Activated T-cell treated with anti-CD3 and anti-CD28 coated beads, Interleukin-2, amount 50 U/mL, for 24 hours (primary cell): Measurements from ENCODE around the gene HIBCH.
"Not testable (repeated sequence)": the region's sequence is repeated elsewhere in the genome, so short reads cannot be mapped to it uniquely, and the experiment has no call there.

Experiments used
- DNase-seq: peaks from one replicate; pipeline ENCODE4 v3.0.0-alpha.2; 2020
- H3K27ac Mint-ChIP-seq: 2 replicates; pipeline ENCODE4 v1.8.0; 2020; ENCODE audit warnings: mild to moderate bottlenecking, mixed read lengths
- H3K27me3 Mint-ChIP-seq: 2 replicates; pipeline ENCODE4 v1.8.0; 2020; ENCODE audit warnings: mixed read lengths
- H3K36me3 Mint-ChIP-seq: 2 replicates; pipeline ENCODE4 v1.8.0; 2020; ENCODE audit warnings: low read depth, mixed read lengths
- H3K4me1 Mint-ChIP-seq: 2 replicates; pipeline ENCODE4 v1.8.0; 2020; ENCODE audit warnings: low read depth, mixed read lengths
- H3K4me3 Mint-ChIP-seq: 2 replicates; pipeline ENCODE4 v1.8.0; 2020; ENCODE audit warnings: mild to moderate bottlenecking, moderate library complexity, mixed read lengths
- H3K9me3 Mint-ChIP-seq: 2 replicates; pipeline ENCODE4 v1.8.0; 2020; ENCODE audit warnings: mixed read lengths

The HIBCH gene

DNA sequence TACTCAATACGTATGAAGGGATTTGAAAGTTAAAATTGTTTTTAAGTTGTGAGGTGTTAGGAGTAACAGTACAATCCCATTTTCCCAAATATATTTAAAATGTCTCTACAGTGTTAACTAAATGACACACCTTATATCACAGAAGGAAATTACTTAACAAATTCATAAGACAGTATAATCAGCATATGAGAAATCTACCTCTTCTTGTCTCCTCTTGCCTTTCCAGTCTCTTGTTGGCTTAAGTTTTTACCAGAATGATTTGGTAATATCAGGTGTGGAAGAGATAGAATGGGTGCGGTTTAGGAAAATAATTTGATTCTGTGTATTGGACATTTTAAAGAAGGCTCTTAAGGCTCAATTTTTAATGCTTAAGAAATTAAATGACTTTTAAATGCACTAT is 14.3 kb upstream of the HIBCH start:
- H3K27me3 Mint-ChIP-seq, result peaks cover 15% of the 10 kb centered on the region
- H3K4me3 Mint-ChIP-seq, result no peak overlapping the region

GRCh38 chr2:190333395-190333794 is 13.8 kb upstream of the HIBCH start:
- H3K27me3 Mint-ChIP-seq, result peaks cover 15% of the 10 kb centered on the region
- DNase-seq, result no peak
- H3K9me3 Mint-ChIP-seq, result no peaks in the 10 kb centered on the region
- H3K36me3 Mint-ChIP-seq, result no peaks in the 10 kb centered on the region
- H3K4me1 Mint-ChIP-seq, result no peaks in the 10 kb centered on the region
- no peak overlapping the region for H3K27ac Mint-ChIP-seq
- H3K4me3 Mint-ChIP-seq, result no peak overlapping the region

More for the DNA sequence above, 14.3 kb upstream of the HIBCH start:
- Mint-ChIP-seq H3K9me3 (no peaks in the 10 kb centered on the region), H3K36me3 (no peaks in the 10 kb centered on the region), H3K27ac (no peak overlapping the region), H3K4me1 (no peaks in the 10 kb centered on the region)
- no peak for DNase-seq

GRCh38 chr2:190328573-190329147 is 9.0 kb upstream of the HIBCH start:
- H3K27ac Mint-ChIP-seq, result no peak overlapping the region
- no peak overlapping the region for H3K4me3 Mint-ChIP-seq
- H3K36me3 Mint-ChIP-seq, result no peaks in the 10 kb centered on the region
- peaks cover 33% of the 10 kb centered on the region for H3K27me3 Mint-ChIP-seq
- H3K9me3 Mint-ChIP-seq, result no peaks in the 10 kb centered on the region
- no peaks in the 10 kb centered on the region for H3K4me1 Mint-ChIP-seq
- no peak for DNase-seq

DNA sequence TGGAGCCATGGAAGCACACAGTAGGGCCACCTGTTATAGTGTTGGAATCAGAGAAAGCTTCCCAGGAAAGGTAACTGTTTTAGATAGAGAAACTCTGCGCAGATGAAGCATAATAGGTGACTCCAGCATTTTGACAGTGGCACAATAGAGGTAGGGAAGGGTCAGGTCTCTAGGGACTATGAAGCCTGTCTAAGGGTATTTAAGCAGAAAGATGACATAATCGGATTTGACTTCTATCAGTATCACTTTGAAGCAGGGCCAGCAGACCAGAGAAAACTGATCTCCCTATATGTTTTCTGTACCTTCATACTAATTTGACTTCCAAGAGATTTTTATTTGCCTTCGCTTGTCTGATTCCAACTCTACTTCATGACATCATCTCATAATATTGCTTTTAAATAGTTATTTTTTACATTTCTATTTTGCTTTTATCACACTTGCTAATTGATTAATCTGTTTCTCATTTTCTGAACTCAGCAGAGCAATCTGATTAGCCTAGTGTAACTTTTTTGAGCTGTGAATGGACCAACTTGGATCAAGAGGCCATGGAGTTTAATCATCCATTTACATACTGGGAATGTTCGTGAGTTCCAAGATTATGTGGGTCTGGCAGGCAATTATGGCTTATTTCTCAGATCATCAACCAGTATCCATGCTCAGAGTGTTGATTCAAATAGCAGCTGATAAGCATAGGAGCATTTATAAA is 8.4 kb upstream of the HIBCH start:
- H3K4me3 Mint-ChIP-seq, result no peak overlapping the region
- H3K36me3 Mint-ChIP-seq, result no peaks in the 10 kb centered on the region
- peaks cover 33% of the 10 kb centered on the region for H3K27me3 Mint-ChIP-seq
- no peaks in the 10 kb centered on the region for H3K9me3 Mint-ChIP-seq
- H3K4me1 Mint-ChIP-seq, result peaks cover 5% of the 10 kb centered on the region
- no peak overlapping the region for H3K27ac Mint-ChIP-seq
- DNase-seq, result no peak

- Mint-ChIP-seq H3K27me3 (peaks cover 32% of the 10 kb centered on the region), H3K36me3 (no peaks in the 10 kb centered on the region), H3K27ac (no peak overlapping the region), H3K4me3 (no peak overlapping the region), H3K9me3 (no peaks in the 10 kb centered on the region), H3K4me1 (peaks cover 22% of the 10 kb centered on the region)
- no peak for DNase-seq
Observed at GRCh38 chr2:190325588-190325987, 6.0 kb upstream of the HIBCH start.

GRCh38 chr2:190323406-190323805 is 3.8 kb upstream of the HIBCH start:
- no peak overlapping the region for H3K27ac Mint-ChIP-seq
- no peak overlapping the region for H3K4me3 Mint-ChIP-seq
- H3K36me3 Mint-ChIP-seq, result peaks cover 15% of the 10 kb centered on the region
- H3K4me1 Mint-ChIP-seq, result peaks cover 39% of the 10 kb centered on the region
- peaks cover 19% of the 10 kb centered on the region for H3K27me3 Mint-ChIP-seq
- no peaks in the 10 kb centered on the region for H3K9me3 Mint-ChIP-seq
- no peak for DNase-seq

- Mint-ChIP-seq H3K27ac (peak overlapping the region; percentile 100), H3K9me3 (no peaks in the 10 kb centered on the region), H3K36me3 (peaks cover 25% of the 10 kb centered on the region), H3K4me3 (peak overlapping the region; percentile 87), H3K4me1 (peaks cover 62% of the 10 kb centered on the region), H3K27me3 (peaks cover under 1% of the 10 kb centered on the region)
- DNase-seq, result no peak
Observed at GRCh38 chr2:190320696-190321095, 1.1 kb upstream of the HIBCH start.

GRCh38 chr2:190318931-190319554 is 583 bp downstream of the HIBCH start:
- H3K27ac Mint-ChIP-seq, result peak overlapping the region; percentile 100
- no peaks in the 10 kb centered on the region for H3K9me3 Mint-ChIP-seq
- peaks cover 31% of the 10 kb centered on the region for H3K36me3 Mint-ChIP-seq
- H3K27me3 Mint-ChIP-seq, result no peaks in the 10 kb centered on the region
- H3K4me3 Mint-ChIP-seq, result peak overlapping the region; percentile 87
- DNase-seq, result peak; percentile 52
- H3K4me1 Mint-ChIP-seq, result peaks cover 73% of the 10 kb centered on the region

DNA sequence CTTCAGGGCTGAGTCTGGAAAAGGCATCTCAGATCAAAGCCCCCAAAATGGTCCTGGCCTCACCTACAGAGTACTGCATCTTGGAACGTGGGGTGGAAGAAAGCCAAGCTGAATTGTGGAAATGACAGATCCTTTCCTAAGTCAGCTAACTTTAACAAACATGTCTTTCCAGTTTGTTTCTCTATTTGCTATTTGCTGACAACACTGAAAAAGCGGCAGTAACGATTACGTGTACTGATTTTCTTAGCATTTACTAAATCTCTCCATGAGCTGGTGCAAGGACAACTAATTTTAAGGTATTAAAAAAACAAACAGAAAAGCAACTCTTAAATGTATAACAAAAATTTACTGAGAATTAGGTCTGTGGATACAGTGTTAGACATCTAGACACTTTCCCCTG is 1.1 kb downstream of the HIBCH start:
- H3K4me3 Mint-ChIP-seq, result peak overlapping the region; percentile 87
- H3K27me3 Mint-ChIP-seq, result no peaks in the 10 kb centered on the region
- H3K27ac Mint-ChIP-seq, result peak overlapping the region; percentile 100
- DNase-seq, result no peak
- H3K4me1 Mint-ChIP-seq, result peaks cover 76% of the 10 kb centered on the region
- H3K9me3 Mint-ChIP-seq, result no peaks in the 10 kb centered on the region
- H3K36me3 Mint-ChIP-seq, result peaks cover 33% of the 10 kb centered on the region

GRCh38 chr2:190315273-190315672 is 4.4 kb downstream of the HIBCH start:
- Mint-ChIP-seq H3K27ac (no peak overlapping the region), H3K27me3 (no peaks in the 10 kb centered on the region), H3K4me1 (peaks cover 66% of the 10 kb centered on the region), H3K9me3 (no peaks in the 10 kb centered on the region), H3K4me3 (no peak overlapping the region), H3K36me3 (peaks cover 56% of the 10 kb centered on the region)
- no peak for DNase-seq

- Mint-ChIP-seq H3K4me1 (peaks cover 57% of the 10 kb centered on the region), H3K27ac (no peak overlapping the region), H3K27me3 (no peaks in the 10 kb centered on the region), H3K36me3 (peaks cover 60% of the 10 kb centered on the region), H3K9me3 (no peaks in the 10 kb centered on the region), H3K4me3 (no peak overlapping the region)
- DNase-seq, result no peak
Observed at GRCh38 chr2:190313880-190314279, 5.7 kb downstream of the HIBCH start.

- H3K4me3 Mint-ChIP-seq, DNase-seq, H3K27me3 Mint-ChIP-seq, H3K9me3 Mint-ChIP-seq, H3K27ac Mint-ChIP-seq: not testable (repeated sequence)
- H3K4me1 Mint-ChIP-seq, result peaks cover 46% of the 10 kb centered on the region
- H3K36me3 Mint-ChIP-seq, result peaks cover 68% of the 10 kb centered on the region
Observed at GRCh38 chr2:190312635-190313025, 7.0 kb downstream of the HIBCH start.

- Mint-ChIP-seq H3K27ac (no peak overlapping the region), H3K27me3 (no peaks in the 10 kb centered on the region), H3K9me3 (no peaks in the 10 kb centered on the region), H3K4me1 (peaks cover 41% of the 10 kb centered on the region), H3K36me3 (peaks cover 69% of the 10 kb centered on the region), H3K4me3 (no peak overlapping the region)
- DNase-seq, result no peak
Observed at GRCh38 chr2:190311893-190312634, 7.6 kb downstream of the HIBCH start.

DNA sequence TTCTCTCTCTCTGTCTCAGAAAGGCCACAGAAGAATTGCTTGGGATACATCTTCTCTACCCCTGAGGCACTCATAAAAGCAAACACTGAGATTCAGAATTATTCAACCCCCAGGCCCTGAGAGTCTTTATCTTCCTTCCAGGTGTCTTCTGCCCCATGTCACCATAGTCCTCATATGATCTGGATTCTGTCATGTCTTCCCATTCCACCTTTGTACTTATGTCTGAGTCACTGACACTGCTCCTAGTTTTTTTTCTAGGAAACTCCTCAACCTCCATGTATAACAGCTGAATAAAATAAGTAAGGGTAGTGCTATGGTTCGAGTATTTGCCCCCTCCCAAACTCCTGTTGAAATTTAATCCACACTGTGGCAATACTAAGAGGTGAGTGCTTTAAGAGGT is 11.6 kb downstream of the HIBCH start:
- H3K27me3 Mint-ChIP-seq, result no peaks in the 10 kb centered on the region
- no peak overlapping the region for H3K27ac Mint-ChIP-seq
- no peak for DNase-seq
- no peak overlapping the region for H3K4me3 Mint-ChIP-seq
- peaks cover 88% of the 10 kb centered on the region for H3K36me3 Mint-ChIP-seq
- H3K9me3 Mint-ChIP-seq, result no peaks in the 10 kb centered on the region
- H3K4me1 Mint-ChIP-seq, result peaks cover 29% of the 10 kb centered on the region

- DNase-seq, result no peak
- peaks cover 20% of the 10 kb centered on the region for H3K4me1 Mint-ChIP-seq
- no peaks in the 10 kb centered on the region for H3K27me3 Mint-ChIP-seq
- H3K4me3 Mint-ChIP-seq, result no peak overlapping the region
- H3K36me3 Mint-ChIP-seq, result peaks cover 94% of the 10 kb centered on the region
- H3K27ac Mint-ChIP-seq, result no peak overlapping the region
- H3K9me3 Mint-ChIP-seq, result no peaks in the 10 kb centered on the region
Observed at GRCh38 chr2:190304404-190304803, 15.2 kb downstream of the HIBCH start.
